AG10803 (cell line): ENCODE results near the gene ZNF609.
"Not testable (repeated sequence)": the region's sequence is repeated elsewhere in the genome, so short reads cannot be mapped to it uniquely, and the experiment has no call there.

ENCODE experiments used
- DNase-seq: peaks from one replicate; pipeline ENCODE4 v3.0.0; 2010; ENCODE audit warnings: low read depth
- H3K4me3 ChIP-seq: 2 replicates; pipeline ENCODE4 v1.5.1; 2011; ENCODE audit warnings: mild to moderate bottlenecking, low read length, control low read depth
- CTCF ChIP-seq: conservative IDR thresholded peaks from 2 replicates; pipeline ENCODE4 v1.5.1; 2011; ENCODE audit warnings: mild to moderate bottlenecking, low read length, control low read depth, inconsistent platforms

The ZNF609 gene

GRCh38 chr15:64636556-64636955 is 176.2 kb downstream of the ZNF609 start:
- H3K4me3 ChIP-seq, result no peak overlapping the region
- no peak for DNase-seq
- TF ChIP-seq CTCF, result no peak

- no peak for TF ChIP-seq CTCF
- DNase-seq, result no peak
Observed at GRCh38 chr15:64637412-64637811, 177.0 kb downstream of the ZNF609 start.

GRCh38 chr15:64639744-64640143 is 179.4 kb downstream of the ZNF609 start:
- not testable (repeated sequence) for DNase-seq, H3K4me3 ChIP-seq

More at GRCh38 chr15:64637412-64637811, 177.0 kb downstream of the ZNF609 start:
- H3K4me3 ChIP-seq, result no peak overlapping the region

GRCh38 chr15:64640146-64640871 is 179.9 kb downstream of the ZNF609 start:
- no peak for TF ChIP-seq CTCF
- no peak for DNase-seq
- H3K4me3 ChIP-seq, result no peak overlapping the region

GRCh38 chr15:64642875-64643274 is 182.5 kb downstream of the ZNF609 start:
- no peak for DNase-seq
- no peak for TF ChIP-seq CTCF
- H3K4me3 ChIP-seq, result no peak overlapping the region

- TF ChIP-seq CTCF, result no peak
- H3K4me3 ChIP-seq, result no peak overlapping the region
- DNase-seq, result no peak
Observed at GRCh38 chr15:64643685-64644084, 183.3 kb downstream of the ZNF609 start.

- DNase-seq, result not testable (repeated sequence)
Observed at GRCh38 chr15:64644811-64645210, 184.4 kb downstream of the ZNF609 start.

GRCh38 chr15:64645995-64646394 is 185.6 kb downstream of the ZNF609 start:
- TF ChIP-seq CTCF, result no peak
- no peak for DNase-seq
- H3K4me3 ChIP-seq, result no peak overlapping the region

More at GRCh38 chr15:64644811-64645210, 184.4 kb downstream of the ZNF609 start:
- not testable (repeated sequence) for H3K4me3 ChIP-seq
